ENCODE data around the gene NUP133. TPM values are rescaled to one million over a fixed set of nuclear protein-coding genes. Genes with fewer than 3 reads are reported as not detected.

NUP133 gene
- total and polyA plus RNA-seq, 5 donors from 2014 or later: 12.2 to 33.1 (median 17.3) TPM

DNA sequence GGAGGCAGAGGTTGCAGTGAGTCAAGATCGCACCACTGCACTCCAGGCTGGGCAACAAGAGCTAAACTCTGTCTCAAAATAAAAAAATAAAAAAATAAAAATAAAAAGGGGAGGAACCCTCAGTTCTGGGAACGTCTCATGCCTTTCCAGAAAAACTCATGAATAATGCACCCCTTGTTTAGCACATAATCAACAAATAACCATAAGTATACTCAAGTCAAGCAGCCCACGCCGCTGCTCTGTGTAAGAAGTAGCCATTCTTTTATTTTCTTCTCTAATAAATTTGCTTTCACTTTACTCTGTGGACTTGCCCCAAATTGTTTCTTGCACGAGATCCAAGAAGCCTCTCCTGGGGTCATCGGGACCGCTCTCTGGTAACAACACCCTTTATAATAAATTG lies 59.8 kb downstream of the NUP133 start:
- no peak overlapping the region for H3K4me3 ChIP-seq (ENCODE audit: low read depth, low read length)
- H3K9me3 Mint-ChIP-seq: peaks cover 0 to 1% (median 0%) of the 10 kb centered on the region in 7 donors
- no peaks in the 10 kb centered on the region for H3K27me3 ChIP-seq (ENCODE audit: control insufficient read depth, insufficient read depth, low read length)
- H3K9me3 ChIP-seq (ENCODE audit: control insufficient read depth in 2 of 2, low read length in 2 of 2): no peaks in the 10 kb centered on the region
- no peak overlapping the region for H3K27ac ChIP-seq (ENCODE audit: insufficient read depth, low read length, poor library complexity, severe bottlenecking)
- ATAC-seq (ENCODE audit: low read depth in 2 of 2): no peak
- H3K4me3 Mint-ChIP-seq: no peak overlapping the region
- no peaks in the 10 kb centered on the region for H3K27me3 Mint-ChIP-seq
- H3K4me1 ChIP-seq (ENCODE audit: control insufficient read depth, insufficient read depth, low read length, poor library complexity, severe bottlenecking): no peaks in the 10 kb centered on the region
- H3K36me3 ChIP-seq (ENCODE audit: control insufficient read depth, insufficient read depth, low read length): peaks cover 66% of the 10 kb centered on the region
- peaks cover 52% of the 10 kb centered on the region for H3K36me3 Mint-ChIP-seq
- no peak for DNase-seq
- H3K27ac Mint-ChIP-seq: peak overlapping the region in 1 of 3 donors; percentile 29
- no peaks in the 10 kb centered on the region for H3K4me1 Mint-ChIP-seq

GRCh38 chr1:229447809-229448252 lies 60.3 kb downstream of the NUP133 start:
- no peak for ATAC-seq (ENCODE audit: low read depth in 2 of 2)

GRCh38 chr1:229445828-229446227 lies 62.3 kb downstream of the NUP133 start:
- H3K27ac Mint-ChIP-seq: no peak overlapping the region
- Histone ChIP-seq H3K36me3 (ENCODE audit: control insufficient read depth, insufficient read depth, low read length) (peaks cover 70% of the 10 kb centered on the region), H3K4me3 (ENCODE audit: low read depth, low read length) (no peak overlapping the region), H3K4me1 (ENCODE audit: control insufficient read depth, insufficient read depth, low read length, poor library complexity, severe bottlenecking) (no peaks in the 10 kb centered on the region), H3K27ac (ENCODE audit: insufficient read depth, low read length, poor library complexity, severe bottlenecking) (no peak overlapping the region), H3K27me3 (ENCODE audit: control insufficient read depth, insufficient read depth, low read length) (no peaks in the 10 kb centered on the region), H3K9me3 (ENCODE audit: control insufficient read depth in 2 of 2, low read length in 2 of 2) (no peaks in the 10 kb centered on the region)
- ATAC-seq (ENCODE audit: low read depth in 2 of 2) (no peak), DNase-seq (no peak)
- no peaks in the 10 kb centered on the region for H3K27me3 Mint-ChIP-seq
- H3K9me3 Mint-ChIP-seq: peaks cover 0 to 1% (median 0%) of the 10 kb centered on the region in 7 donors
- H3K4me1 Mint-ChIP-seq: peaks cover 0 to 8% (median 5%) of the 10 kb centered on the region in 4 donors
- H3K4me3 Mint-ChIP-seq: no peak overlapping the region
- H3K36me3 Mint-ChIP-seq: peaks cover 57% of the 10 kb centered on the region

More at GRCh38 chr1:229447809-229448252, 60.3 kb downstream of the NUP133 start:
- Mint-ChIP-seq H3K36me3 (peaks cover 52% of the 10 kb centered on the region), H3K9me3 (peaks cover 0 to 1% (median 0%) of the 10 kb centered on the region in 7 donors), H3K4me3 (no peak overlapping the region), H3K27me3 (no peaks in the 10 kb centered on the region), H3K4me1 (no peaks in the 10 kb centered on the region), H3K27ac (no peak overlapping the region)
- Histone ChIP-seq H3K27ac (ENCODE audit: insufficient read depth, low read length, poor library complexity, severe bottlenecking) (no peak overlapping the region), H3K9me3 (ENCODE audit: control insufficient read depth in 2 of 2, low read length in 2 of 2) (no peaks in the 10 kb centered on the region), H3K36me3 (ENCODE audit: control insufficient read depth, insufficient read depth, low read length) (peaks cover 71% of the 10 kb centered on the region), H3K27me3 (ENCODE audit: control insufficient read depth, insufficient read depth, low read length) (no peaks in the 10 kb centered on the region), H3K4me1 (ENCODE audit: control insufficient read depth, insufficient read depth, low read length, poor library complexity, severe bottlenecking) (no peaks in the 10 kb centered on the region), H3K4me3 (ENCODE audit: low read depth, low read length) (no peak overlapping the region)
- no peak for DNase-seq

DNA sequence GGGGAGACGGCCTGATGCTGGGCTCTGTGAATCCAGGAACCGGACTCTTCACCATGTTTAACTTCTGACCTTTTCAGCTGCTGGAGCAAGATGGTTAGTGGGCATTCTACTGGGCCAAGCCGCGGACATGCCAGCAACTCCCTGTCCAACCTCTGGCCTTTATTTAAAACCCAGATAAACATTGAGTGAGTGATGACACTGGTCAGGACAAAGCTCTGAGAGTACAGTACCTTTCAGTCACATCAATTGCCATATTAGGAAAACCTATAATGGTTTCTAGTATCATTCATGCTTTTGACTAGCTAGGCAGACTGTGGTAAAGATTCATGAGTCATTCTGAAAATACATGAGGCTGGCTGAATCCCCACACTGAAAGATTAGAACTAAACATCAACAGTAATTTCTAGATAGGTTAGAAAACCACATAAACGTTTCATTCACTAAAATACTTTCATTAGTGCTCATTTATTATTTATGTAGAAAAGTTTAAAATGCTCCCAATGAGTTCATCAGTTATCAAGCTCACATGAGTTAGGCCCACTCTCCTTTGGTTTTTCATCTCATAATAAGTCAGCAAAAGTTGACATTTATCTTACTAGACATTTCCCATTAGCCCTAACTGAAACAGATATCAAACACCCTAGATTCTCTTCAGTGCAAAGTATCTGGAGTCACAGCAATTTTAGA lies 67.1 kb downstream of the NUP133 start:
- peaks cover 0 to 2% (median 0%) of the 10 kb centered on the region in 7 donors for H3K9me3 Mint-ChIP-seq
- no peak overlapping the region for H3K4me3 ChIP-seq (ENCODE audit: low read depth, low read length)
- H3K4me1 ChIP-seq (ENCODE audit: control insufficient read depth, insufficient read depth, low read length, poor library complexity, severe bottlenecking): no peaks in the 10 kb centered on the region
- no peak overlapping the region for H3K27ac ChIP-seq (ENCODE audit: insufficient read depth, low read length, poor library complexity, severe bottlenecking)
- peaks cover 5% of the 10 kb centered on the region for H3K27me3 Mint-ChIP-seq
- H3K27ac Mint-ChIP-seq: peak overlapping the region; percentile 20 to 27 (median 24)
- DNase-seq (peak in 1 of 3 donors; percentile 83), ATAC-seq (ENCODE audit: low read depth in 2 of 2) (peak; percentile 61 to 75)
- no peaks in the 10 kb centered on the region for H3K9me3 ChIP-seq (ENCODE audit: control insufficient read depth in 2 of 2, low read length in 2 of 2)
- H3K4me3 Mint-ChIP-seq: no peak overlapping the region
- peaks cover 54% of the 10 kb centered on the region for H3K36me3 ChIP-seq (ENCODE audit: control insufficient read depth, insufficient read depth, low read length)
- H3K4me1 Mint-ChIP-seq: peaks cover 0 to 9% (median 8%) of the 10 kb centered on the region in 4 donors
- peaks cover 2% of the 10 kb centered on the region for H3K27me3 ChIP-seq (ENCODE audit: control insufficient read depth, insufficient read depth, low read length)
- H3K36me3 Mint-ChIP-seq: peaks cover 45% of the 10 kb centered on the region

DNA sequence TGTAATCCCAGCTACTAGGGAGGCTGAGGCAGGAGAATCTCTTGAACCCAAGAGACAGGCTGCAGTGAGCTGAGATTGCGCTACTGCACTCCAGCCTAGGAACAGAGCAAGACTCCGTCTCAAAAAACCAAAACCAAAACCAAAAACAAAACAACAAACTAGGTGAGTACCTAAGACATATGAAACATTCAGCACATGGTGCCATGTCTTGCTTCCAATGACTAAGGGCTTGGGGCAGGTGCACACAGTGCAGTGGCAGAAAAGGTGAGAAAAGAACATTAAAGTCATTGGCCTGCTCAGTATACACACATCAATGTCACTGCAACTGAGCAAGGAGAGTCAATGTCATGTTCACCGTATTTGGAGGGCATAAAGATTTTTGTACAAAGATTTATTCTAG lies 70.1 kb downstream of the NUP133 start:
- H3K4me1 ChIP-seq (ENCODE audit: control insufficient read depth, insufficient read depth, low read length, poor library complexity, severe bottlenecking): peaks cover 5% of the 10 kb centered on the region
- no peak overlapping the region for H3K4me3 Mint-ChIP-seq
- DNase-seq (no peak), ATAC-seq (ENCODE audit: low read depth in 2 of 2) (no peak)
- no peak overlapping the region for H3K4me3 ChIP-seq (ENCODE audit: low read depth, low read length)
- peaks cover 8% of the 10 kb centered on the region for H3K27me3 ChIP-seq (ENCODE audit: control insufficient read depth, insufficient read depth, low read length)
- peaks cover 29% of the 10 kb centered on the region for H3K36me3 ChIP-seq (ENCODE audit: control insufficient read depth, insufficient read depth, low read length)
- peaks cover 28% of the 10 kb centered on the region for H3K36me3 Mint-ChIP-seq
- peaks cover 0 to 14% (median 9%) of the 10 kb centered on the region in 4 donors for H3K4me1 Mint-ChIP-seq
- H3K27ac Mint-ChIP-seq: peak overlapping the region in 2 of 3 donors; percentile 24 to 32
- peaks cover 0 to 2% (median 0%) of the 10 kb centered on the region in 7 donors for H3K9me3 Mint-ChIP-seq
- peaks cover 25% of the 10 kb centered on the region for H3K27me3 Mint-ChIP-seq
- H3K9me3 ChIP-seq (ENCODE audit: control insufficient read depth in 2 of 2, low read length in 2 of 2): no peaks in the 10 kb centered on the region
- H3K27ac ChIP-seq (ENCODE audit: insufficient read depth, low read length, poor library complexity, severe bottlenecking): no peak overlapping the region

GRCh38 chr1:229437443-229437842 lies 70.7 kb downstream of the NUP133 start:
- no peak for ATAC-seq (ENCODE audit: low read depth in 2 of 2)
- DNase-seq: no peak

DNA sequence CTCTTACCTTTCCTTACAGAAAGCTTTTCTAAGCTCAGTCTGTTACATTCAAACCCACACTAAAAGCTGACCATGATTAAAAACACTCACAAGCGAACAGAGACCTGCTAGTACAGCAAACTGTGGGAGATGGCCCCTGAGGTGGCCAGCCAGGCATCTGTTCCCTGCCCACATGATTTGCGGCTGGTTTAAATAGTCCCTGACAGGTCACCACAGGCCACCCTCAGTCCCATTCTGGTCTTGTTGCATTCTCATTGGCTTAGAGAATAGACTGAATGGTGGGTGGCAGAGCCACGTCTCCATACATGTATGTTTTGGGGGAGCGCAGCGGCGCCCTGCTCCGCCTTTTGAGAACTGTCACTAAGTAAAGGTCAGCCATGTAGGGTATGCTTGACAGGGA lies 71.9 kb downstream of the NUP133 start:
- Mint-ChIP-seq H3K27ac (no peak overlapping the region), H3K9me3 (peaks cover 0 to 2% (median 0%) of the 10 kb centered on the region in 7 donors)
- ATAC-seq (ENCODE audit: low read depth in 2 of 2): no peak

More at GRCh38 chr1:229437443-229437842, 70.7 kb downstream of the NUP133 start:
- H3K4me3 Mint-ChIP-seq: no peak overlapping the region
- H3K27me3 ChIP-seq (ENCODE audit: control insufficient read depth, insufficient read depth, low read length): peaks cover 10% of the 10 kb centered on the region
- H3K36me3 ChIP-seq (ENCODE audit: control insufficient read depth, insufficient read depth, low read length): peaks cover 26% of the 10 kb centered on the region
- peaks cover 28% of the 10 kb centered on the region for H3K27me3 Mint-ChIP-seq
- H3K4me3 ChIP-seq (ENCODE audit: low read depth, low read length): no peak overlapping the region
- peak overlapping the region in 1 of 3 donors; percentile 24 for H3K27ac Mint-ChIP-seq
- peaks cover 5% of the 10 kb centered on the region for H3K4me1 ChIP-seq (ENCODE audit: control insufficient read depth, insufficient read depth, low read length, poor library complexity, severe bottlenecking)
- H3K9me3 ChIP-seq (ENCODE audit: control insufficient read depth in 2 of 2, low read length in 2 of 2): no peaks in the 10 kb centered on the region
- peaks cover 0 to 2% (median 0%) of the 10 kb centered on the region in 7 donors for H3K9me3 Mint-ChIP-seq
- H3K36me3 Mint-ChIP-seq: peaks cover 28% of the 10 kb centered on the region
- H3K4me1 Mint-ChIP-seq: peaks cover 0 to 18% (median 9%) of the 10 kb centered on the region in 4 donors
- H3K27ac ChIP-seq (ENCODE audit: insufficient read depth, low read length, poor library complexity, severe bottlenecking): no peak overlapping the region

More for the DNA sequence above, 71.9 kb downstream of the NUP133 start:
- peaks cover 14% of the 10 kb centered on the region for H3K27me3 ChIP-seq (ENCODE audit: control insufficient read depth, insufficient read depth, low read length)
- Mint-ChIP-seq H3K27me3 (peaks cover 40% of the 10 kb centered on the region), H3K4me1 (peaks cover 3 to 23% (median 9%) of the 10 kb centered on the region in 4 donors), H3K36me3 (peaks cover 18% of the 10 kb centered on the region), H3K4me3 (no peak overlapping the region)
- H3K27ac ChIP-seq (ENCODE audit: insufficient read depth, low read length, poor library complexity, severe bottlenecking): no peak overlapping the region
- H3K9me3 ChIP-seq (ENCODE audit: control insufficient read depth in 2 of 2, low read length in 2 of 2): no peaks in the 10 kb centered on the region
- peaks cover 14% of the 10 kb centered on the region for H3K36me3 ChIP-seq (ENCODE audit: control insufficient read depth, insufficient read depth, low read length)
- DNase-seq: no peak
- peaks cover 16% of the 10 kb centered on the region for H3K4me1 ChIP-seq (ENCODE audit: control insufficient read depth, insufficient read depth, low read length, poor library complexity, severe bottlenecking)
- no peak overlapping the region for H3K4me3 ChIP-seq (ENCODE audit: low read depth, low read length)

Data from CD4-positive, CD25-positive, alpha-beta regulatory T cell (primary cell).